GM12878 (cell line): ENCODE data around the gene C9orf78. TPM values are rescaled to one million over a fixed set of nuclear protein-coding genes. Genes with fewer than 3 reads are reported as not detected.

Source experiments
- ATAC-seq: fragments of 200-7000 bp; cut with Tn5 transposase; 3 replicates; pipeline ENCODE4 v1.9.1; 2020; ENCODE audit warnings: mild to moderate bottlenecking, moderate library complexity
- BruUV-seq: library from RNA; stranded (reverse); fragments of 400-500 nt; replicated peaks from 2 replicates; lab custom pipeline; 2021; lab: Mats Ljungman, UMichigan
- CTCF ChIA-PET: fragments of 300-600 bp; sonication (Branson Sonifier 250); formaldehyde crosslinking; extraction: SDS; loops from one replicate; lab custom pipeline; 2021; ENCODE audit warnings: inconsistent platforms; lab: Yijun Ruan, JAX
- POLR2A ChIA-PET: fragments of 350-600 bp; formaldehyde crosslinking; extraction: SDS; loops from one replicate; lab custom pipeline; 2021; ENCODE audit warnings: inconsistent platforms; lab: Charles Lee
- RAD21 ChIA-PET: fragments of 300-600 bp; sonication (Branson Sonifier 250); formaldehyde crosslinking; loops from one replicate; lab custom pipeline; 2023; ENCODE audit warnings: antibody characterized with exemption; ENCODE audit not compliant: unreplicated experiment; lab: Charles Lee
- SMC1A ChIA-PET: fragments of 300-600 bp; sonication (Branson Sonifier 250); formaldehyde crosslinking; loops from one replicate; lab custom pipeline; 2023; ENCODE audit not compliant: unreplicated experiment, uncharacterized antibody; lab: Charles Lee
- DNase-seq: peaks from one replicate; pipeline ENCODE4 v3.0.0-alpha.2; 2011; ENCODE audit warnings: low read depth, low spot score
- FAIRE-seq: peaks from 3 replicates; lab custom pipeline; 2011; peaks lifted over from hg19 to GRCh38; lab: Jason Lieb, UNC
- H2AFZ ChIP-seq: 2 replicates; pipeline ENCODE4 v1.6.0; 2011; ENCODE audit warnings: low read depth, low read length, control low read depth; ENCODE audit not compliant: control insufficient read depth
- H3K27ac ChIP-seq: 2 replicates; pipeline ENCODE4 v1.5.1; 2011; ENCODE audit warnings: control low read depth; ENCODE audit not compliant: control insufficient read depth, insufficient read depth
- H3K27me3 ChIP-seq, 2 experiments: replicated peaks in 1 of 2; 2 replicates each; pipeline versions ENCODE4 v1.6.0 to v1.6.1; 2011; ENCODE audit warnings: low read length in 1 of 2; ENCODE audit not compliant: control insufficient read depth in 2 of 2, insufficient read depth in 2 of 2
- H3K36me3 ChIP-seq, 2 experiments: 2 replicates each; pipeline ENCODE4 v1.5.1; 2011; ENCODE audit warnings: low read length in 1 of 2; ENCODE audit not compliant: control insufficient read depth in 2 of 2, insufficient read depth in 2 of 2
- H3K4me1 ChIP-seq: 2 replicates; pipeline ENCODE4 v1.6.1; 2011; ENCODE audit warnings: mild to moderate bottlenecking, low read length, moderate library complexity, mixed read lengths; ENCODE audit not compliant: control insufficient read depth, insufficient read depth
- H3K4me2 ChIP-seq: 2 replicates; pipeline ENCODE4 v1.6.0; 2011; ENCODE audit warnings: control low read depth; ENCODE audit not compliant: control insufficient read depth, insufficient read depth
- H3K4me3 ChIP-seq: fragments of 200-600 bp; sonication (generic); 2 replicates; pipeline ENCODE4 v1.5.1; 2016
- H3K79me2 ChIP-seq: 2 replicates; pipeline ENCODE4 v1.6.0; 2011; ENCODE audit warnings: low read length; ENCODE audit not compliant: control insufficient read depth, insufficient read depth
- H3K9ac ChIP-seq: 2 replicates; pipeline ENCODE4 v1.8.0; 2011; ENCODE audit warnings: low read length, control low read depth, mixed read lengths; ENCODE audit not compliant: control insufficient read depth, insufficient read depth
- H3K9me3 ChIP-seq: replicated peaks from 3 replicates; pipeline ENCODE4 v1.5.1; 2011; ENCODE audit warnings: mild to moderate bottlenecking, low read length; ENCODE audit not compliant: control insufficient read depth, insufficient read depth
- H4K20me1 ChIP-seq: 2 replicates; pipeline ENCODE4 v1.6.0; 2011; ENCODE audit not compliant: control insufficient read depth, insufficient read depth
- CHD1 ChIP-seq: IDR thresholded peaks from 2 replicates; pipeline ENCODE4 v1.6.1; 2012; ENCODE audit warnings: low read depth, low read length, improper control_type of control experiment
- CREB1 ChIP-seq: IDR thresholded peaks from 2 replicates; pipeline ENCODE4 v1.6.1; 2012; ENCODE audit warnings: low read depth, mild to moderate bottlenecking, inconsistent platforms
- DPF2 ChIP-seq: fragments of 450-650 bp; IDR thresholded peaks from 2 replicates; pipeline ENCODE4 v1.6.1; 2017; ENCODE audit warnings: mild to moderate bottlenecking
- EZH2 ChIP-seq: IDR thresholded peaks from 2 replicates; pipeline ENCODE4 v1.6.1; 2012; ENCODE audit warnings: low read depth, mild to moderate bottlenecking, control low read depth, inconsistent platforms, low read length, borderline replicate concordance; ENCODE audit not compliant: control insufficient read depth
- NR2F1 ChIP-seq: fragments of 450-650 bp; conservative IDR thresholded peaks from 2 replicates; pipeline ENCODE4 v1.6.1; 2017; ENCODE audit warnings: mild to moderate bottlenecking
- PKNOX1 ChIP-seq: fragments of 450-650 bp; IDR thresholded peaks from 2 replicates; pipeline ENCODE4 v1.6.1; 2016; ENCODE audit warnings: mild to moderate bottlenecking
- SMAD5 ChIP-seq: IDR thresholded peaks from 2 replicates; pipeline ENCODE4 v1.6.1; 2016; ENCODE audit warnings: antibody characterized with exemption, low read depth
- SMC3 ChIP-seq: IDR thresholded peaks from 2 replicates; pipeline ENCODE4 v1.6.1; 2011; ENCODE audit warnings: low read length, improper control_type of control experiment, borderline replicate concordance
- SUPT20H ChIP-seq: IDR thresholded peaks from 2 replicates; pipeline ENCODE4 v1.6.1; 2011; ENCODE audit warnings: low read depth, mild to moderate bottlenecking, low read length, moderate library complexity, borderline replicate concordance; ENCODE audit not compliant: control insufficient read depth
- TBL1XR1 ChIP-seq: IDR thresholded peaks from 2 replicates; pipeline ENCODE4 v1.6.1; 2012; ENCODE audit warnings: low read depth, low read length, improper control_type of control experiment
- WGBS: methylation state at CpG from one replicate; pipeline ENCODE4 v1.1.6; 2016; ENCODE audit warnings: low lambda C conversion rate; ENCODE audit not compliant: insufficient replicate concordance, insufficient coverage; ENCODE audit errors: missing lambda C conversion rate; 5-methylcytosine and 5-hydroxymethylcytosine counted together
- in situ Hi-C: fragments of 300-500 bp; cut with MboI; formaldehyde crosslinking; loops from 9 replicates; pipeline ENCODE4 v1.14.3; 2018; ENCODE audit warnings: mixed read lengths
- intact Hi-C: fragments of 100-400 bp; cut with micrococcal nuclease; formaldehyde crosslinking; loops from one replicate; pipeline ENCODE4 v1.14.2; 2022; ENCODE audit not compliant: unreplicated experiment
- polyA plus RNA-seq, 11 experiments: library from polyadenylated mRNA; depleted of rRNA in 4 of 11; unstranded in 6 of 11; stranded (reverse) in 5 of 11; fragments of >200 nt; fragmentation: Nextera tagmentation in 4 of 11; fragmentation: Illumina TruSeq in 1 of 11; extraction: Ambion mirVana in 4 of 11; extraction: Trizol in 1 of 11; gene quantifications; 1 replicate in 1 of 11; 2 replicates in 10 of 11; pipeline versions ENCODE4 v1.2.1 to v1.2.3, GENCODE V29; 2011 to 2016; ENCODE audit warnings: inconsistent platforms in 2 of 11, missing spikeins in 2 of 11, low read depth in 1 of 11
- total RNA-seq, 4 experiments: library from RNA; depleted of rRNA in 3 of 4; stranded (reverse); fragments of >200 nt in 3 of 4; fragmentation: Illumina TruSeq in 1 of 4; extraction: Trizol in 1 of 4; gene quantifications; 2 replicates each; pipeline versions ENCODE4 v1.2.1 to v1.2.3, GENCODE V29; 2013 to 2021

C9orf78 gene
- total and polyA plus RNA-seq, 10 of the 15 experiments (the other 5 are each of a cell fraction or from before 2014, with no cell fraction given), result 23.0 to 60.9 (median 47.5) TPM

- CTCF ChIA-PET, result no interaction called here
- Histone ChIP-seq H3K4me3 (no peak overlapping the region), H2AFZ (no peak overlapping the region), H3K27me3 (no peaks in the 10 kb centered on the region), H3K4me2 (no peak overlapping the region)
- no peak for FAIRE-seq
- TF ChIP-seq CREB1 (no peak), SMAD5 (no peak), SMC3 (no peak), TBL1XR1 (no peak), NR2F1 (no peak), EZH2 (no peak), CHD1 (no peak), PKNOX1 (no peak), SUPT20H (no peak), DPF2 (no peak)
- TF ChIP-seq, all 136 proteins: peak for 0
- in situ Hi-C loops, result loop anchor here (10.0 kb wide), 1 partner anchor 366 kb away; no protein-coding TSS in a partner anchor
- WGBS, result 80% methylated on average over 17 of the region's 17 CpGs
- H3K79me2 ChIP-seq, result no peaks in the 10 kb centered on the region
- ChIA-PET RAD21 (interaction anchor here (0.5 kb wide), 1 partner anchor 251 kb away, joined by 4 read pairs; no protein-coding TSS in a partner anchor), POLR2A (no interaction called here), SMC1A (no interaction called here)
- ATAC-seq (no peak), DNase-seq (no peak)
- BruUV-seq, result no TSS peak
- H3K36me3 ChIP-seq, result peaks cover 0 to 3% of the 10 kb centered on the region in 2 experiments; a peak in 2 of 4 replicates
- no peaks in the 10 kb centered on the region for H3K9me3 ChIP-seq
- H3K27ac ChIP-seq, result no peak overlapping the region
- H4K20me1 ChIP-seq, result no peaks in the 10 kb centered on the region; the same call in 1 of the 2 replicates
- intact Hi-C loops, result no loop called here
- no peak overlapping the region for H3K9ac ChIP-seq
- H3K4me1 ChIP-seq, result peaks cover 6% of the 10 kb centered on the region
Measured at GRCh38 chr9:129879103-129879699, 44.1 kb upstream of the C9orf78 start.
